K562 (cell line): ENCODE data around the gene SEMA5A. TPM values are rescaled to one million over a fixed set of nuclear protein-coding genes. Genes with fewer than 3 reads are reported as not detected.

ENCODE experiments used
- ATAC-seq: fragments of 200-7000 bp; cut with Tn5 transposase; 3 replicates; pipeline ENCODE4 v1.9.1; 2020; ENCODE audit warnings: moderate library complexity
- BruUV-seq: library from RNA; stranded (reverse); fragments of 400-500 nt; replicated peaks from 2 replicates; lab custom pipeline; 2021; lab: Mats Ljungman, UMichigan
- CTCF ChIA-PET: fragments of 300-600 bp; formaldehyde crosslinking; extraction: SDS; loops from one replicate; lab custom pipeline; 2021; ENCODE audit warnings: low intra/inter-chr PET ratio; lab: Yijun Ruan, JAX
- POLR2A ChIA-PET: fragments of 300-600, 350-650 bp; sonication (Branson Sonifier 250); formaldehyde crosslinking; extraction: SDS; loops from one replicate; lab custom pipeline; 2021; ENCODE audit warnings: antibody characterized with exemption, inconsistent platforms; lab: Yijun Ruan, JAX
- DNase-seq, 4 experiments: peaks; one replicate each; pipeline versions ENCODE4 v3.0.0 to v3.0.0-alpha.2; 2011 to 2018; ENCODE audit warnings: low spot score in 3 of 4, mixed read lengths in 3 of 4; ENCODE audit errors: extremely low read depth in 1 of 4
- FAIRE-seq: peaks from 2 replicates; lab custom pipeline; 2011; peaks lifted over from hg19 to GRCh38; lab: Jason Lieb, UNC
- H2AFZ ChIP-seq: 2 replicates; pipeline ENCODE4 v1.6.0; 2011; ENCODE audit warnings: low read depth, low read length, control low read depth, inconsistent platforms
- H3K27ac ChIP-seq: fragments of 200-600 bp; 3 replicates; pipeline ENCODE4 v1.8.0; 2011; ENCODE audit warnings: low read depth, mild to moderate bottlenecking, control low read depth, inconsistent platforms, low read length, moderate library complexity, mixed read lengths; ENCODE audit errors: extremely low read depth
- H3K27me3 ChIP-seq, 2 experiments: fragments of 300-600 bp in 1 of 2; 2 replicates in 1 of 2; 3 replicates in 1 of 2; pipeline versions ENCODE4 v1.6.0 to v1.8.0; 2011; ENCODE audit warnings: inconsistent platforms in 2 of 2, low read length in 2 of 2, mild to moderate bottlenecking in 1 of 2, mixed read lengths in 1 of 2, moderate library complexity in 1 of 2; ENCODE audit not compliant: control insufficient read depth in 2 of 2, insufficient read depth in 2 of 2
- H3K36me3 ChIP-seq: fragments of 300-600 bp; 3 replicates; pipeline ENCODE4 v1.8.0; 2011; ENCODE audit warnings: mild to moderate bottlenecking, low read length, inconsistent platforms; ENCODE audit not compliant: control insufficient read depth, insufficient read depth
- H3K4me1 ChIP-seq, 2 experiments: fragments of 200-600 bp in 1 of 2; replicated peaks in 1 of 2; 2 replicates in 1 of 2; 3 replicates in 1 of 2; pipeline versions ENCODE4 v1.5.1 to v1.8.0; 2011; ENCODE audit warnings: inconsistent platforms in 2 of 2, low read length in 2 of 2, mild to moderate bottlenecking in 1 of 2, mixed read lengths in 1 of 2, moderate library complexity in 1 of 2; ENCODE audit not compliant: control insufficient read depth in 2 of 2, insufficient read depth in 2 of 2
- H3K4me2 ChIP-seq: 2 replicates; pipeline ENCODE4 v1.6.1; 2011; ENCODE audit warnings: low read length, control low read depth, inconsistent platforms, mixed read lengths; ENCODE audit not compliant: insufficient read depth
- H3K4me3 ChIP-seq: fragments of 200-600 bp; sonication (generic), shearing (Covaris generic); 2 replicates; pipeline ENCODE4 v1.5.1; 2016; ENCODE audit warnings: control low read depth, inconsistent platforms
- H3K79me2 ChIP-seq: fragments of 200-600 bp; 3 replicates; pipeline ENCODE4 v1.8.0; 2011; ENCODE audit warnings: low read length, inconsistent platforms; ENCODE audit not compliant: control insufficient read depth, insufficient read depth
- H3K9ac ChIP-seq, 2 experiments: 2 replicates each; pipeline versions ENCODE4 v1.6.0 to v1.6.1; 2011; ENCODE audit warnings: low read depth in 2 of 2, low read length in 2 of 2, control low read depth in 1 of 2, inconsistent platforms in 1 of 2, mild to moderate bottlenecking in 1 of 2, mixed read lengths in 1 of 2; ENCODE audit not compliant: insufficient read depth in 1 of 2
- H3K9me1 ChIP-seq: one replicate; pipeline ENCODE4 v1.6.0; 2011; ENCODE audit warnings: inconsistent platforms, mild to moderate bottlenecking, low read length, moderate library complexity; ENCODE audit not compliant: control insufficient read depth, insufficient read depth
- H3K9me3 ChIP-seq: replicated peaks from 2 replicates; pipeline ENCODE4 v1.5.1; 2011; ENCODE audit warnings: low read depth, low read length, inconsistent platforms; ENCODE audit not compliant: control insufficient read depth, insufficient read depth
- H4K20me1 ChIP-seq: replicated peaks from 2 replicates; pipeline ENCODE4 v1.6.1; 2011; ENCODE audit warnings: low read length, inconsistent platforms, mixed read lengths; ENCODE audit not compliant: control insufficient read depth, insufficient read depth
- GABPA ChIP-seq: fragments of 200-800 bp; sonication (Bioruptor generic); conservative IDR thresholded peaks from 2 replicates; pipeline ENCODE4 v1.6.1; 2016; ENCODE audit warnings: low read depth, missing genetic modification characterization, missing compliant biosample characterization
- KLF1 ChIP-seq: fragments of 450-650 bp; IDR thresholded peaks from 2 replicates; pipeline ENCODE4 v1.6.1; 2016; ENCODE audit warnings: missing genetic modification characterization, missing compliant biosample characterization
- THRAP3 ChIP-seq: fragments of 450-650 bp; IDR thresholded peaks from 2 replicates; pipeline ENCODE4 v1.6.1; 2016; ENCODE audit warnings: mild to moderate bottlenecking, inconsistent platforms, borderline replicate concordance
- ZBTB2 ChIP-seq: fragments of 450-650 bp; IDR thresholded peaks from 2 replicates; pipeline ENCODE4 v1.6.1; 2016; ENCODE audit warnings: antibody characterized with exemption
- WGBS: fragments of 100-300 bp; shearing (Covaris generic); methylation state at CpG from one replicate; pipeline ENCODE4 v1.1.6; 2016; ENCODE audit warnings: low coverage, mixed read lengths; ENCODE audit not compliant: insufficient coverage; ENCODE audit errors: missing lambda C conversion rate; 5-methylcytosine and 5-hydroxymethylcytosine counted together
- in situ Hi-C: fragments of 300-500 bp; cut with MboI; formaldehyde crosslinking; loops from 4 replicates; pipeline ENCODE4 v1.15.0; 2018; ENCODE audit warnings: inconsistent platforms, mixed read lengths
- intact Hi-C: fragments of 100-400 bp; cut with micrococcal nuclease; formaldehyde crosslinking; loops from 2 replicates; pipeline ENCODE4 v1.14.2; 2022
- polyA plus RNA-seq, 8 experiments: library from polyadenylated mRNA; depleted of rRNA in 4 of 8; stranded (reverse) in 5 of 8; unstranded in 3 of 8; fragments of >200 nt; fragmentation: Nextera tagmentation in 2 of 8; fragmentation: Illumina TruSeq in 1 of 8; extraction: Ambion mirVana in 2 of 8; extraction: Trizol in 1 of 8; gene quantifications; 2 replicates each; pipeline versions ENCODE4 v1.2.1 to v1.2.3, GENCODE V29; 2011 to 2014; ENCODE audit warnings: inconsistent platforms in 1 of 8, missing spikeins in 1 of 8
- total RNA-seq, 7 experiments: library from RNA; depleted of rRNA in 6 of 7; stranded (reverse); fragments of >200 nt in 6 of 7; fragmentation: Illumina TruSeq in 2 of 7; extraction: Trizol in 2 of 7; gene quantifications; 2 replicates each; pipeline versions ENCODE4 v1.2.1 to v1.2.3, GENCODE V29; 2011 to 2021; ENCODE audit warnings: low replicate concordance in 1 of 7

The SEMA5A gene
- total and polyA plus RNA-seq, 9 of the 15 experiments (the other 6 are each of a cell fraction or from before 2014, with no cell fraction given) = 0.02 TPM; not detected in 8

- TF ChIP-seq ZBTB2 = no peak
These were observed 248.7 kb downstream of the SEMA5A start (continued) for GRCh38 chr5:9297134-9297533.

GRCh38 chr5:9295466-9295801 lies 250.4 kb downstream of the SEMA5A start:
- 0% methylated on average over 1 of the region's 1 CpG for WGBS
- H4K20me1 ChIP-seq = no peaks in the 10 kb centered on the region
- no peaks in the 10 kb centered on the region for H3K36me3 ChIP-seq
- DNase-seq (no peak), ATAC-seq (no peak), FAIRE-seq (no peak)
- H3K9me3 ChIP-seq = peaks cover 2% of the 10 kb centered on the region; the same call in 1 of the 2 replicates
- no peak overlapping the region for H3K9ac ChIP-seq
- ChIA-PET CTCF (no interaction called here), POLR2A (no interaction called here)
- no peaks in the 10 kb centered on the region for H3K9me1 ChIP-seq
- intact Hi-C loops = no loop called here
- H3K27ac ChIP-seq = no peak overlapping the region
- no peak overlapping the region for H3K4me3 ChIP-seq
- H3K4me2 ChIP-seq = no peak overlapping the region
- TF ChIP-seq GABPA (tag) = no peak
- TF ChIP-seq KLF1 (tag) = no peak
- TF ChIP-seq THRAP3 = no peak
- in situ Hi-C loops = no loop called here
- H3K4me1 ChIP-seq = no peaks in the 10 kb centered on the region
- BruUV-seq = no TSS peak
- H3K27me3 ChIP-seq = no peaks in the 10 kb centered on the region
- H3K79me2 ChIP-seq = no peaks in the 10 kb centered on the region
- H2AFZ ChIP-seq = no peak overlapping the region
